HL-60/S4 treated with phorbol 12-myristate 13-acetate at 8.2 ng/mL for 4 days and 3 days (cell line): Measurements from ENCODE around the gene RTN3.
"Not testable (repeated sequence)": the region's sequence is repeated elsewhere in the genome, so short reads cannot be mapped to it uniquely, and the experiment has no call there.

Source experiments
- in situ Hi-C: fragments of 300-500 bp; cut with MboI; formaldehyde crosslinking; loops from 2 replicates; pipeline ENCODE4 v1.15.0; 2022; ENCODE audit warnings: low sequenced_read_pairs

The RTN3 gene

DNA sequence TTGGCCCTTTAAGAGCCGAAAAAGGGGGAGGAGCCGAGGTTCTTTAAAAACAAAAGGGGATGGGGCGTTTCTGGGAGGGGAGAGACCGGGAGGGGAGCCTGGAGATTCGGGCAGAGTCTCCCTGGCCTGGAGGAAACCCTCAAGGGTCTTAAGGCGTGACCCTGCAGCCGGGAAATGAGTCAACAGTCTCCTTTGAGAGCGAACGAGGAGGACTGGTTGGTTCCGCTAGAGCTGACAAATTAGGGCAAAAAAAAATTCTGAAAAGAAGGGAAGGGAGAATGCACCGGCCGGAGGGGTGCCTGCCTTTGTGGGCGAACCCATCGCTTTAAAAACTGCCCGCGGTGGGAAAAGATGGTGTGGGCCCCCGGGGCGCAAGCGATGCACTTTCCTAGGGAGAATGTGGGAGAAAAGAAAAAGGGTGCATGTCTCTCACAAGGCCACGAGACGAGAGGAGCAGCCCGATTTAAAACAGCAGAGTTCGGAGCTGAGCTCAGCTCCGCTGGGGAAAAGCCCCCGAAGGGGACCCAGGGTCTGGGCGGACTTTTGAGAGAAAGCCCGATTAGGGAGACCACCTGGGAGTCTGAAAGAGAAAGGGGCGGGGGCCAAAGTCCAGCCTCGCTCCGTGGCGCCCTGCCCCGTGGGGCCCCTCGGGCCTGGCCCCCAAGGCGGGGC lies 86.4 kb downstream of the RTN3 start:
- in situ Hi-C loops = no loop called here

DNA sequence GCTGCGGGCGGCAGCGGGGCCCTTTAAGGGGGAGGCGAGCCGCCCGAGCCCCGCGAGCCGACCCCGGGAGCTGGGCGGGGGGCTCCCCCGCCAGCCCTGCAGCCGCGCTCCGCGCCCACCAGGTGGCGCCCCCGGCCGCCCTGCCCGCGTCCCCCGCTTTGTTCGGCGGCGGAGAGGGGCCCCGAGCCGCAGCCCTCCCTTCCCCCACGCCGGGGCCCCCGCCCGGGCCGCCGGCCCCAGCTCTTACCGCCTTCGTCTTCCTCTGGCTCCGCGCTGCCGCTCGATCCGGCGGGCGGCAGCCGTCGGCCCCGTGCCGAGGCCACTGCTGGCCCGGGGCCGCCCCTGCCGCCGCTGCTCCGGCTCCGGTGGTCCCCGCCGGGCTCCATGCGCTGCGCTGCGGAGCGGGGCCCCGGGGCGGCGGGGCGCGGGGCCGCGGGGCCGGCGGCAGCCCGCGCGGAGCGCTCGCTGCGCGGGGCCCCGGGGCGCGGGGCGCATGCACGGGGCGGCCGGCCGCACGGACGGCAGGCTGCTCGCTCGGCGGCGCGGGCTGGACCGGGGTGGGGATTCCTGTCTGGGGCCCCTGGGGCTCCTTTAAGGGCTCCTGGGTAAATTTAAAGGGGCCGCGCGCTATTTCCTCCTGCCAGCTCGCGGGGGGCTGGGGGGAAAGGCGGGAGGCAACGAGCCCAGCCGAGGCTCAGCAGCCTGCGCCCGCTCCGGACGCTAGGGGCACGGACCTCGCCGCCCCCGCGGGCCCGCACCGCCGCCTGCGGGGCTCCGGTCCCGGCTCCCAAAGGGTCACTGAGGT lies 87.1 kb downstream of the RTN3 start, which contains the start of gene ZFTA:
Gene ZFTA, minus strand, starts transcription at position 539 of the 805 bp plus-strand sequence. Its CDS starts 153 bp downstream, at position 386.
- in situ Hi-C loops = no loop called here

DNA sequence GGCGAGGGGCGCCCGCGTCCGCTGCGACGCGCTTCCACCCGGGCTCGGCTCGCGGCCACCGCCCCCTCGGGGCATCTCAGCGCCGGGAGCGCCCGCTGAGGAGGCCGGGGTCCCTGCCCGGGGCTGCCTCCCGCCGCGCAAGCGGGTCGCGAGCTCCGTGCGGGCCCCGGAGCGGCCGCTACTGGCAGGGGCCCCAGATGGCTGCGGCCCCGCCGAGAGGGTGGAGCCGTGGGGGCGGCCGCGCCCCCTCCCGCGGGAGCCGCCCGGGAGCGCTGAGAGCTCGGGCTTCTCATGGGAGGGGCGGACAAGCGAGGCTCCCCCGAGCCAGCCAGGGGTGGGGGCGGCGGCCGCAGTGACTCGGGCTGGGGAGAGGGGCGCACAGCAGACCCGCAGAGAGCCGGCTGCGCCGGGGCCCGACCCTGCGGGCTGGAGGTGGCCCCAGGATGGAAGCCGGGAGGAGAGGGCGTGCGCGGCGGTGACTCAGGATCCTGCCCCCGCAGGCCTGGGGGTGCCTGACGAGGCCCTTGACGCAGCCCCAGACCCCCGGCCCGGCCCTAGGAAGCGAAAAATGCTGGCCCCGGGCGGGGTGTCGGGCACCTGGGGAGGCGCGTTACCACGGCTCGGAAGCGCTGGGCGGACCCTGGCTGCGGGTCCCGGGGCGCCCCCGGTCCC lies 87.9 kb downstream of the RTN3 start:
- in situ Hi-C loops = no loop called here

DNA sequence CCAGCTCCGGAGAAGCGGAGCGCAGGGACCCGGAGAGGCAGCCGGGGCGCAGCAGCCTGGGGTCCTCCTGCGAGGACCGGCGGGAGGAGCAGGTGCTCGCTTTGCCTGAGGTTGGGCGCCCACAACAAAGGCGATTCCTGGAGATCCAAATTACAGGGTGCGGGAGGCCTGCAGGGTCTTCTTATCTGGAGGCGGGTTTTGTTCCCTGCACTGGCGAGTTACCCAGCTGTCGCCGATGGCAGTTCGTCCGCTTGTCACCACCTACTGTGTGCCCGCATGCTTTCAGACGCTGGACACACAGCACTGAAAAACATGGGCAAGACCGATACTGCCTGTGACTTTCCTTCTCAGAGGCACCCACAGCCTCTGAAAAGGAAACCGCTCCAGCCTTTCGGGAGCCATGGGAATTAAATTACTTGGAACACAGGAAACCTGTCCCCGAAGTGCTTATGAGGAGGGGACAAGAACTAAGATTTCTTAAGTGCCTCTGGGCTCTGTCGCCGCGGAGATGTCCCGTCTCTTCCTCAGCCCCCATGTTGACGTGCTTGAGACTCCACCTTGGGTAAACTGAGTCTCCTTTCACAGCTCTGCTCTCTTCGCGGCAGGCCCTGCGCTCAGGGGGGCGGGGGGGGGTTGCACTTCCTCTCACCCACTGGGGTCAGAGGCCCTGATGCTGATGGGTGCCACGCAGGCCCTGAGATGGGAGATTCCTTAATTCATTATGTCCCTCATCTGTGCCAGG lies 88.6 kb downstream of the RTN3 start:
- in situ Hi-C loops = no loop called here

DNA sequence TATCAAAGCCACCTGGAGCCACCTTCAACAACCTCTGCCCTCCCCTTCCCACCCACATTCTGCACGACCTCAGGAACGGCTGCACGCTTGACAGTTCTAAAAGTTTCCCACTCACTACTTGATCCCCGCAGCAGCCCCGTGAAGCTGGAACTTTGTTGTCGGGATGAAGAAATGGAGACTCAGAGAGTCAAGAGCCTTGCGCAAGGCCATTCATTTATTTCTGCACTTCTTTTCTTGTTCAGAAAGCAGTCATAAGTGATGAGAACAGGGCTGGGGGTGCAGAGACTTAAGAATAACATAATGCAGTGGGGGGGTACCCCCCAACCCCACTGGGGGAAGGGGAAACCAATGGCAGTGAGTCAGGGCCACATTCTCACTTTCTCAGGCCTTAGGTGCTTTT lies 89.5 kb downstream of the RTN3 start:
- in situ Hi-C loops = no loop called here

DNA sequence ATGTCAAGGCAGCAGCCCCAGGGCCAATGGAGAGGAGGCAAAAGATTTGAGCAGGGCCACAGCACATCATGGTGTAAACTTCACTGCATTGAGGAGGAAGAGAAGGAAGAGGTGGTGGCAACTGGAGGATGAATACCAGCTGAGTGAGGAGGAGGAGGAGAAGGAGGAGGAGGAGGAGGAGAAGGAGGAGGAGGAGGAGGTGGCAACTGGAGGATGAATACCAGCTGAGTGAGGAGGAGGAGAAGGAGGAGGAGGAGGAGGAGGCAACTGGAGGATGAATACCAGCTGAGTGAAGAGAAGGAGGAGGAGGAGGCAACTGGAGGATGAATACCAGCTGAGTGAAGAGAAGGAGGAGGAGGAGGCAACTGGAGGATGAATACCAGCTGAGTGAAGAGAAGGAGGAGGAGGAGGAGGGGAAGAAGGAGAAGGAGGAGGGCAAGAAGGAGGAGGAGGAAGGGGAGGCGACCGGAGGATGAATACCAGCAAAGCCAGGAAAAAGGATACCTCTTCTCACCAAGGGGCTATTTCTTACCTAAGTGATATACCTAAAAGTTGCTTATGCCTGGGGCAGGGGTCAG lies 90.5 kb downstream of the RTN3 start:
- in situ Hi-C loops = not testable (repeated sequence)

DNA sequence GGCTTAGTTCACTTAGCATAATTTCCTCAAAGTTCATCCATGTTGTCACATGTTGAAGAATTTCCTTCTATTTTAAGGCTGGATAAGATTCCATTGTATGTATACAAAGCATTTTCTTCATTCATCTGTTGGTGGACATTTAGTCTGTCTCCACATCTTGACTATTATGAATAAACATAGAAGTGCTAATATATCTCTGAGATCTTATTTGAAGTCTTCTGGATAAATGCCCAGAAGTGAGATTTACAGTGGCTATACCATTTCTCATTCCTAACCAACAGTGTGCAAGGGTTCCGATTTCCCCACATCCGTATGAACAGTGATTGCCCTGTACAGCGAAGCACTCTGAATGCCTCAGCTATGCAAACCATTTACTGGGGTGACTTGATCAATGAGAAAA lies 93.9 kb downstream of the RTN3 start:
- in situ Hi-C loops = no loop called here

DNA sequence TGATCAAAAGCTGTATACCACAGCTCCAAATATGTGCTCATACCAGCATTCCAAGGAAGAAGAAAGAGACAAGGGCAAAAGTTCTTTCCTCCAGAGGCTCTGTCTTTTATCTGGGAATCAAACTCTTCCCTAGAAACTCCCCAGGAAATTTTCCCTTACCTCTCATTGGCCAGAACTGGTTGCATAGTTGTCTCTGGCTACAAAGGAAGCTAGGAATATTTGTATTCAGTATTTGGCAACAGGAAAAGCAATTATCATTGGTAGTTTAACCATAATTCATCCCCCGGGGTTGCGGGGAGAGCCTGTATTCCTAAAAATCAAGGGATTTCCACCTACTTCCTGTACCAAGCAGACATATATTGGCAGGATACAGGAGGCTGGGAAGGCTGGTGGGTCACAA lies 97.7 kb downstream of the RTN3 start:
- in situ Hi-C loops = no loop called here

DNA sequence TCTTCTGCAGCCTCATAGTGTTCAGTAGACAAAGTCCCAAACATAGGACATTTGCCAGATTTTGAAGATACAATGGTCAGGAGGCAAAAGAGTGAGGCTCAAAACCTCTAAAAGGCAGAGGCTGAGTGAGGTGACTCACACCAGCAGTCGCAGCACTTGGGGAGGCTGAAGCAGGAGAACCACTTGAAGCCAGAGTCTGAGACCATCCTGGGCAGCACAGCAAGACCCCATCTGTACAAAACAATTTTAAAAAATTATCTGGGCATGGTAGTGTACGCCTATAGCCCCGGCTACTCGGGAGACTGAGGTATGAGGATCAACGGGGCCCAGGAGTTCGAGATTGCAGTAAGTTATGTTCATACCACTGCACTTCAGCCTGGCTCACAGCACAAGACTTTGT lies 101.4 kb downstream of the RTN3 start:
- in situ Hi-C loops = no loop called here

DNA sequence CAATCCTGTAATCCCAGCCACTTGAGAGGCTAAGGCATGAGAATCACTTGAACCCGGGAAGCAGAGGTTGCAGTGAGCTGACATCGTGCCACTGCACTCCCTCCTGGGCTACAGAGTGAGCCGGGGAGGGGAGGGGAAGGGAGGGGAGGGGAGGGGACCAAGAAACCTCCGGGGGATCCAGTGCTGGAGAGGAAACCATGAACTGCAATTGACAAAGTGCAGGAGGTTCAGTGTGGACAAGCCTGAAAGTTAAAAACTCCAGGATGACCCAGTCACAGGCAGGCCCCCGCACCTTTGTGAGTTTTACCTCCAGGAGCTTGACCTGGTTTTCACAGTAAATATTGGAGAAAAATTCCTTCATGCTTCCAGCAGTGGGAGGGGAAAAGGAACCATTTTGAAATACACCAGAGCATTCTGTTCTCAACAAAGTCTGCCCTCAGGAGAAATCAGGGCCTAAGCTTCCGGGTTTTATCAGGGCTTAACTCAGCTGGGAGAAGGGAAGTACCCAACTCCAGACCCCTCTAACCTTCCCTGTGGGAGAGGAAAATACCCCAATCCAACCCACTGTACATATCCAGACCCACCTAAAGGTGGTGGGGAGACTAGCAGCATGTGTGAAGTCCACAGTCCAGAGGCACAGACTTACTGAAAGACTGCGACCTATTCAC lies 102.8 kb downstream of the RTN3 start:
- in situ Hi-C loops = no loop called here

DNA sequence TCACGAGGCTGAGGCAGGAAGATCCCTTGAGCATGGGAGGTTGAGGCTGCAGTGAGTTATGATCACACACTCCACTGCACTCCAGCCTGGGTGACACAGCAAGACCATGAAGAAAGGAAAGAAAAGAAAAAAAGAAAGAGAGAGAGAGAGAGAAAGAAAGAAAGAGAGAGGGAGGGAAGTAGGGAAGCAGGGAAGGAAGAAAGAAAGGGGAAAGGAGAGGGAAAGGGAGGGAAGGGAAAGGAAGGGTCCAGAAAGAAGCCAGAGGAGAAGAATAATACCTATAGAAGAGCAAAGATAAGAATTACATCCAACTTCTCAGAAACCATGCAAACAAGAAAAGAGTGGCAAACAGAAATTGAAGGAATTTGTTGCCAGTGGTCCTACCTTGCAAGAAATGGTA lies 104.5 kb downstream of the RTN3 start:
- in situ Hi-C loops = no loop called here

DNA sequence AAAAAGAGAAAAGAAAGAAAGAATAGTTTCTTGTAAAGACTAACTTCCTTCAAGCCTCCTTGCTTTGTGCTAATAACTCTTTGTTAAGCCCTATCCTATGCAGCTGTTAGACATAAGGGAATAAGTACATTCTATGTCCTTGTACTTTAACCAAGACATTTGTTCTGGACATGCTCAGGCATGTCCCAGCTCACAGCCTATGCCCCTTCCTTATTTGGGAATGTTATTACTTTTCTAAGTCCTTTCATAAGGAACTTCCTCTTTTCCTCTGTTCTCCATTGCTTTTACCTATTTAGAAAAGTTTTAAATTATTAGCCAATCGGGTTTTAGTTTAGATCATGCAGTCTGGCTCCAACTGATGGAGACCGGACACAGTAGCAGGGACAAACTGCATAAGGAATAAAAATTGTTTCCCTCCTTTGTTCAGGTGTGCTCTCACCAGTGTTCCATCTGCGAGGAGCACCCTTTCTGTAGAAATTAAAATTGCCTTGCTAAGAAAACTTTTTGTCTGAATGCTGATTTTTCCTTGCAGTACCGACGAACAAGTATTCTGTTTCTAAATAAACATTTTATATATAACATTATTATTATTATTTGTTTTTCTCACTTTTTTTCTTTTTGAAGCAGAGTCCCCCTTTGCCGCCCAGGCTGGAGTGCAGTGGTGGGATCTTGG lies 110.3 kb downstream of the RTN3 start:
- in situ Hi-C loops = no loop called here

DNA sequence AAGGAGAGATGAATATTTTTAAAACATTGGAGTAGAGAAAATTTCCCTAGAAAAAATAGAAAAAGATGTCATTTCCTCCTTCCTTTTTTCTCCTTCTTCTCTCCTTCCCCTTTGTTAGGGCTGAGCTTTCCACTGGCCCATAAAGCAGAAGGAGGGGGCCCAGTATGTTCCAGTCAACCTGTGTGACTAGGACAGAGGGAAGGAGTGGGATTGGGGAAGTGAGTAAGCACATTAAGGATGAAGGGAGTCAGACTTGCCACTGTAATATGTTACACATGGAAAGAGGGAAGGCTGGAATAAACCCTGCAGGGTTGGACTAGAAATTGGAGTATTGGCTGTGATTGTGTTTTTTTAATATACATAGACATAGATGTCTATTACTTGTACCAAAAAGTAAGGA lies 111.9 kb downstream of the RTN3 start:
- in situ Hi-C loops = no loop called here

DNA sequence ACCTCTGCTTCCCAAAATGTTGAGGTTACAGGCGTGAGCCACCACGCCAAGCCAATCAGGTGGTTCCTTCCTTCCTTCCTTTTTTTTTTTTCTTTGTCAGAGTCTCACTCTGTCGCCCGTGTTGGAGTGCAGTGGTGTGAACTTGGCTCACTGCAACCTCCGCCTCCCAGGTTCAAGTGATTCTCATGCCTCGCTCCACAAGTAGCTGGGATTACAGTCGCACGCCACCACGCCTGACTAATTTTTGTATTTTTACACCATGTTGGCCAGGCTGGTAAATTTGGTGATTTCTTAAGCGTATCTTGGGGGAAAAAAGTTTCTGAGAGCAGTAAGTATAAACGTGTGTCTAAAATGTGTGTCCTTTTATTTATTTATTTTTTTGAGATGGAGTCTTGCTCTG lies 113.8 kb downstream of the RTN3 start:
- in situ Hi-C loops = no loop called here

DNA sequence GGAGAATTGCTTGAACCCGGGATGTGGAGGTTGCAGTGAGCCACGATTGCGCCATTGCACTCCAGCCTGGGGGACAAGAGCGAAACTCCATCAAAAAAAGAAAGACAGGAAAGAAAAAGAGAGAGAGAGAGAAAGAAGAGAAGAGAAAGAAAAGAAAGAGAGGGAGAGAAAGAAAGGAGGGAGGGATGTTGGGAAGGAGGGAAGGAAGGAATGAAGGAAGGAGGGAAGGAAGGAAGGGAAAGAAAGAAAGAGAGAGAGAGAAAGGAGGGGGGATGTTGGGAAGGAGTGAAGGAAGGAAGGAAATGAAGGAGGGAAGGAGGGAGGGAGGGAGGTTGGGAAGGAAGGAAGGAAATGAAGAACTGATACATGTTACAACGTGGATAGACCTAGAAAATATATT lies 119.6 kb downstream of the RTN3 start:
- in situ Hi-C loops = no loop called here

DNA sequence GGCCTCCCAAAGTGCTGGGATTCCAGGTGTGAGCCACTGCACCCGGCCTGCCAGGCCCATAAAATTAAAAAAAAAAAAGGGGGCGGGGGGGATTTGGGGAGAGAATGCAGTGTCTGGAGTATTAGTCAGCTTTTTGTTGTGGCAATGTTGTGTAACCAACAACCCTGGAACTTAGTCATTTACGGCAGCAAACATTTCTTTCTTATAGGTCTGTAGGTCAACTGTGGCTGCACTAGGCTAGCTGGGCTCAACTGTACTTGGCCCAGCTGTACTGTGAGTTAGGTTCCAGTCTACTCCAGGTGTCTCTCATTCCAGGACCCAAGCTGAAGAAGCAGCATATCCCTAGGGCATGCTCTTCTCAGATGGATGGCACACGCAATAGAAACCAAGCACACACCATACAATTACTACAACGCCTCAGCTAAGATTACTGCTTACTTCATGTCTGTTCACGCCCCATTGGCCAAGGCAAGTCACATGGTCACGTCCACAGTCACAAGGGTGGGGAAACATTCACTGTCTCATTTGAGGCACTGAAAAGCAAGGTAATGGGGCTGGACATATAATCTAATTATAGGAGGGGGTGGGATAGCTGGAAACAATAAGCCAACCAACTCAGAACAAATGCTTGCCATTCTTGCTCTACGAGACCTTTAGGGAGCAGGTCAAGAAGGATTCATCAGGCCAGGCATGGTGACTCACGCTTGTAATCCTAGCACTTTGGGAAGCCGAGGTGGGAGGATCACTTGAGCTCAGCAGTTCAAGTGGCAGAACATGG lies 121.5 kb downstream of the RTN3 start:
- in situ Hi-C loops = no loop called here

DNA sequence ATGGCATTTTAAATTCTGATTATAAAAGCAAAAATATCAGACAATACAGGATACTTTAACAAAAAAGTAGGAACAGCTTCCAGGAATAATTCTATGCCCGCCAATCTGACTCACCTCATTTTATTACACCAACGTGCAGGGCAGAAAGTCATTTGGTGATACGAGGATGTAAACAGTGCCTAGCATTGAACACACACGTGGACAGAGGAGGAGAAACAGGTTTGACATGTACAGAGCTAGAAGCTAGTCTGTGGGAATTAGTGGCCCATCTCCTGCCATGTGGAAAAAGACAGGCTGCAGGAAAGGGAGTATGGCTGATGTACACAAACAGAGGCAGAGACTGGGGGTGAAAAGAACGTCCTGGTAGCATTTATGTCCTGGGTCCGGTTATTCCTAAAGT lies 123.0 kb downstream of the RTN3 start:
- in situ Hi-C loops = no loop called here

DNA sequence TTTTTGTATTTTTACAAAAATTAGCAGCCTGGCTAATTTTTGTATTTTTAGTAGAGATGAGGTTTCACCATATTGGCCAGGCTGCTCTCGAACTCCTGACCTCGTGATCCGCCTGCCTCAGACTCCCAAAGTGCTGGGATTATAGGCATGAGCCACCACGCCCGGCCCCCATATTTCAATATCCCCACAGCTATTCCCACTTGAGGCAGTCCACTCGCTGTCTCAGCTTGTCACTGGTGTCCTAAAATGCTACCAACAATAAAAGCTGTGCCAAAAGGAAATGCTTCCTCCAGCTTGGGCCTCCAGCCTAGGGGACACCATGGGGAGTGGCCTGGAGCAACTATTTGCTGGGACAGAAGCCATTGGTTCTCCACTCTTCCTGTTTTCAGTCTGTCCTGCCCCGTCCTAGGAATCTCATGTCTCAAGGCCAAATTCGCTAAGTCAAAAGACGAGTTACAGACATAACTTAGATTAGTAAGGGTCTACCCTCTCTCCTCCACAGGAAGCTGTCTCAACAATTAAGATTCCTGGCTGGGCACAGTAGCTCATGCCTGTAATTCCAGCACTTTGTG lies 124.6 kb downstream of the RTN3 start:
- in situ Hi-C loops = no loop called here
